ENCODE measurements around the gene SFXN3.

SFXN3 gene

GRCh38 chr10:101072923-101073322 lies 41.9 kb downstream of the SFXN3 start:
- TF ChIP-seq TEAD4 (IDR thresholded peaks at IDR 0.05) (no peak), CEBPB (IDR thresholded peaks at IDR 0.05) (no peak), MAX (IDR thresholded peaks at IDR 0.05) (no peak), CREB1 (IDR thresholded peaks at IDR 0.05; ENCODE audit: low read depth) (no peak), RAD21 (IDR thresholded peaks at IDR 0.05; ENCODE audit: low read depth) (no peak), USF1 (IDR thresholded peaks at IDR 0.05) (no peak), ZBTB7A (IDR thresholded peaks at IDR 0.05; ENCODE audit: low read depth) (no peak)

- TF ChIP-seq MAX (IDR thresholded peaks at IDR 0.05) (no peak), TEAD4 (IDR thresholded peaks at IDR 0.05) (no peak), TAF1 (IDR thresholded peaks at IDR 0.05; ENCODE audit: low read depth) (no peak), TCF12 (IDR thresholded peaks at IDR 0.05; ENCODE audit: low read depth) (no peak), REST (IDR thresholded peaks at IDR 0.05; ENCODE audit: low read depth) (no peak), NFIC (IDR thresholded peaks at IDR 0.05) (no peak)
These were observed 42.6 kb downstream of the SFXN3 start for GRCh38 chr10:101073631-101074030.

GRCh38 chr10:101075775-101076174 lies 44.7 kb downstream of the SFXN3 start:
- no peak for TF ChIP-seq MAX (IDR thresholded peaks at IDR 0.05)

GRCh38 chr10:101076630-101077029 lies 45.6 kb downstream of the SFXN3 start:
- TF ChIP-seq YY1 (IDR thresholded peaks at IDR 0.05; ENCODE audit: low read depth) = no peak
- no peak for TF ChIP-seq MAX (IDR thresholded peaks at IDR 0.05)
- TF ChIP-seq NFIC (IDR thresholded peaks at IDR 0.05) = no peak
- no peak for TF ChIP-seq ZBTB7A (IDR thresholded peaks at IDR 0.05; ENCODE audit: low read depth)
- no peak for TF ChIP-seq TCF12 (IDR thresholded peaks at IDR 0.05; ENCODE audit: low read depth)
- TF ChIP-seq TEAD4 (IDR thresholded peaks at IDR 0.05) = no peak
- TF ChIP-seq EP300 (IDR thresholded peaks at IDR 0.05; ENCODE audit: borderline replicate concordance) = no peak
- no peak for TF ChIP-seq CEBPB (IDR thresholded peaks at IDR 0.05)

GRCh38 chr10:101079874-101080273 lies 48.8 kb downstream of the SFXN3 start:
- TF ChIP-seq NFIC (IDR thresholded peaks at IDR 0.05) = 0 out of 2 replicates have a peak, but pooled peaks have one; percentile 33
- no peak for TF ChIP-seq EGR1 (IDR thresholded peaks at IDR 0.05)

GRCh38 chr10:101080933-101081931 lies 50.2 kb downstream of the SFXN3 start:
- TF ChIP-seq TEAD4 (IDR thresholded peaks at IDR 0.05) = peak; percentile 55; the same call in 1 of the 2 replicates
- TF ChIP-seq FOXM1 (IDR thresholded peaks at IDR 0.05; ENCODE audit: borderline replicate concordance, low read depth) = no peak
- peak; percentile 98 for TF ChIP-seq REST (IDR thresholded peaks at IDR 0.05; ENCODE audit: low read depth)

- TF ChIP-seq CREB1 (IDR thresholded peaks at IDR 0.05; ENCODE audit: low read depth) (no peak), CEBPB (IDR thresholded peaks at IDR 0.05) (no peak), EP300 (IDR thresholded peaks at IDR 0.05; ENCODE audit: borderline replicate concordance) (no peak), FOXM1 (IDR thresholded peaks at IDR 0.05; ENCODE audit: borderline replicate concordance, low read depth) (no peak), TEAD4 (IDR thresholded peaks at IDR 0.05) (no peak), MAX (IDR thresholded peaks at IDR 0.05) (no peak), USF1 (IDR thresholded peaks at IDR 0.05) (no peak), NFIC (IDR thresholded peaks at IDR 0.05) (no peak)
These were observed 54.8 kb downstream of the SFXN3 start for GRCh38 chr10:101085846-101086245.
